ENCODE data around the gene PTPRT.

PTPRT gene

GRCh38 chr20:42093542-42094440, 1095.9 kb downstream of the PTPRT start:
- DNase-seq, result peak; percentile 97

- DNase-seq, result no peak
These were observed 1096.7 kb downstream of the PTPRT start for GRCh38 chr20:42093041-42093440.

GRCh38 chr20:42085366-42085765, 1104.3 kb downstream of the PTPRT start:
- no peak for DNase-seq

GRCh38 chr20:42083280-42083679, 1106.4 kb downstream of the PTPRT start:
- DNase-seq, result no peak

- peak; percentile 60 for DNase-seq
These were observed 1107.1 kb downstream of the PTPRT start for GRCh38 chr20:42082611-42083010.

- no peak for DNase-seq
These were observed 1108.8 kb downstream of the PTPRT start for GRCh38 chr20:42080956-42081355.

GRCh38 chr20:42074944-42075343, 1114.8 kb downstream of the PTPRT start:
- DNase-seq, result no peak

GRCh38 chr20:42067596-42067995, 1122.1 kb downstream of the PTPRT start:
- no peak for DNase-seq

- DNase-seq, result no peak
These were observed 1122.5 kb downstream of the PTPRT start for GRCh38 chr20:42067174-42067573.

GRCh38 chr20:42063141-42063540, 1126.6 kb downstream of the PTPRT start:
- DNase-seq, result no peak

- no peak for DNase-seq
These were observed 1136.4 kb downstream of the PTPRT start for GRCh38 chr20:42053350-42053749.

- DNase-seq, result no peak
These were observed 1137.8 kb downstream of the PTPRT start for GRCh38 chr20:42051921-42052320.

GRCh38 chr20:42046371-42047085, 1143.2 kb downstream of the PTPRT start:
- DNase-seq, result no peak

- no peak for DNase-seq
These were observed 1145.8 kb downstream of the PTPRT start for GRCh38 chr20:42043921-42044320.

- no peak for DNase-seq
These were observed 1148.6 kb downstream of the PTPRT start for GRCh38 chr20:42041000-42041565.

GRCh38 chr20:42027746-42028268, 1161.9 kb downstream of the PTPRT start:
- DNase-seq, result peak; percentile 44

- DNase-seq, result no peak
These were observed 1163.1 kb downstream of the PTPRT start for GRCh38 chr20:42026599-42026998.

GRCh38 chr20:42024653-42025052, 1165.1 kb downstream of the PTPRT start:
- DNase-seq, result no peak

Measured in COR-L47 (cell line).